NT2/D1 (cell line): ENCODE measurements around the gene GRID2.

Experiments used
- DNase-seq: peaks from one replicate; pipeline ENCODE4 v3.0.0-alpha.2; 2011; ENCODE audit warnings: low read depth, low spot score
- H3K27me3 ChIP-seq: 2 replicates; pipeline ENCODE4 v1.6.0; 2011; ENCODE audit warnings: mild to moderate bottlenecking; ENCODE audit not compliant: insufficient read length, insufficient read depth
- H3K36me3 ChIP-seq: 2 replicates; pipeline ENCODE4 v1.6.1; 2011; ENCODE audit warnings: mild to moderate bottlenecking, low read length, mixed read lengths; ENCODE audit not compliant: insufficient read depth, insufficient read length
- H3K4me1 ChIP-seq: 2 replicates; pipeline ENCODE4 v1.5.1; 2011; ENCODE audit not compliant: insufficient read depth, insufficient read length
- H3K4me3 ChIP-seq: 2 replicates; pipeline ENCODE4 v1.5.1; 2011; ENCODE audit warnings: low read depth; ENCODE audit not compliant: insufficient read length
- H3K9ac ChIP-seq: 2 replicates; pipeline ENCODE4 v1.6.0; 2011; ENCODE audit warnings: low read depth; ENCODE audit not compliant: insufficient read length
- H3K9me3 ChIP-seq: 2 replicates; pipeline ENCODE4 v1.5.1; 2011; ENCODE audit warnings: mild to moderate bottlenecking, low read length; ENCODE audit not compliant: insufficient read depth
- SUZ12 ChIP-seq: IDR thresholded peaks from 2 replicates; pipeline ENCODE4 v1.6.1; 2011; ENCODE audit not compliant: insufficient read length, insufficient read depth; ENCODE audit errors: extremely low read depth
- YY1 ChIP-seq: IDR thresholded peaks from 2 replicates; pipeline ENCODE4 v1.6.1; 2011; ENCODE audit not compliant: insufficient read length, insufficient read depth
- ZNF274 ChIP-seq: IDR thresholded peaks from 2 replicates; pipeline ENCODE4 v1.6.1; 2011; ENCODE audit warnings: mild to moderate bottlenecking, low read depth, low read length

The GRID2 gene

DNA sequence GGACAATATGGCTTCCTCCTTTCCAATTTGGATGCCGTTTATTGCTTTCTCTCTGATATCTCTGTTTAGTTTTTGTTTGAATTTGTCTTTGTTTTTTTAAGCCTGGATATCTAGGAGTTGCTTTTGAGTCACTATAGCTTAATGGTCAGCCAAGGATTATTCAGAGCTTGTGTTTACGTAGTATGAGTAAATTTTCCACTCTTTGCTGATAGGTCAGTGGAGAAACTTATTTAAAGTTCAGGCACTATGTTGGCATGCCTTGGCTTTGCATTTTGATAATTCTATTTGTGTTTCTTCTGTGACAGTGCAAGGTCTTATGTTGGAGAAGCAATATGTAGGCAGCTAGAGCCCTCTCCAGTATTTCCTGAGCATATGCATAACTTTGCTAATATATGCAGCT lies 315.2 kb downstream of the GRID2 start:
- DNase-seq: no peak
- no peak overlapping the region for H3K4me3 ChIP-seq
- H3K9me3 ChIP-seq: no peaks in the 10 kb centered on the region
- TF ChIP-seq YY1 (no peak), ZNF274 (no peak)
- no peak overlapping the region for H3K9ac ChIP-seq
- H3K4me1 ChIP-seq: no peaks in the 10 kb centered on the region
- H3K36me3 ChIP-seq: no peaks in the 10 kb centered on the region
- no peaks in the 10 kb centered on the region for H3K27me3 ChIP-seq

DNA sequence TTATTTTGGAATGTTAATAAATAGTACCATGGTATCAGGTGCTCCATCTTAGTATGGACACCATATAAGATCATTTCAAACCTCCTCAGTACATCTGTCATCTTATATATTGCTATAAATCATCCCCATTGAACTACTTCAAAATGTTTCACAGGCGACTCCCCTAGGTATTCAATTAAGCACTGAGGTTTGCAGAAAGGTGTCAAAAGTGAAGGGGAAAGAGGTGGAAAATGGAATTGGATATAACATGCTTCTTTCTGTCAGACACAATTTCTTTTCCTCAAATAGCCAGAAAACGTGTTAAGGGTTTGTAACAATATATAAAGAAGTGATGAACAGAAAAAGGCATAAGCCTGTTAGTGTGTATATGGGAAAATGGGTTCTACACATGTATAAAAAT lies 325.5 kb downstream of the GRID2 start:
- H3K4me3 ChIP-seq: no peak overlapping the region
- no peaks in the 10 kb centered on the region for H3K27me3 ChIP-seq
- no peak for DNase-seq
- no peaks in the 10 kb centered on the region for H3K9me3 ChIP-seq
- no peaks in the 10 kb centered on the region for H3K36me3 ChIP-seq
- no peak for TF ChIP-seq SUZ12
- no peak for TF ChIP-seq YY1
- TF ChIP-seq ZNF274: no peak
- no peak overlapping the region for H3K9ac ChIP-seq
- no peaks in the 10 kb centered on the region for H3K4me1 ChIP-seq

DNA sequence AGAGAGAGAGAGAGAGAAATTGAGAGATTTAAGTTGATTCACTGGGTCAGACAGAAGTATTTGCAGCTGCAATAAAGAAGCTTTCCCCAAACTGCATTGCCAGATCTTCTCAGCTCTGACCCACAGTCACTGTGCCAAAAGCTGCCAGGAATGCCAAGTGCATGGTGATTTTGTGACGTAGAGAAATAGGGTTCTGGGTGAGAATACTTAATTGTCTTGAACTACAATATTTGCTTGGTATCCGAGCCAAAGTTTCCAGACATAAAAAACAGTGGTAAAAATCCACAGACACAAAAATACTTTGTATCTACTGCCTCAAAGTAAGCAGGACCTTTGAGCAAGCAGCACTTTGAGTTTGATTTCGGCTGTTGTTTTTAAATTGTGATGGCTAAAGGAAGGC lies 331.1 kb downstream of the GRID2 start:
- no peaks in the 10 kb centered on the region for H3K9me3 ChIP-seq
- H3K4me1 ChIP-seq: no peaks in the 10 kb centered on the region
- H3K9ac ChIP-seq: no peak overlapping the region
- DNase-seq: no peak
- no peaks in the 10 kb centered on the region for H3K36me3 ChIP-seq
- H3K27me3 ChIP-seq: no peaks in the 10 kb centered on the region
- no peak for TF ChIP-seq ZNF274
- no peak for TF ChIP-seq YY1
- TF ChIP-seq SUZ12: no peak
- no peak overlapping the region for H3K4me3 ChIP-seq

DNA sequence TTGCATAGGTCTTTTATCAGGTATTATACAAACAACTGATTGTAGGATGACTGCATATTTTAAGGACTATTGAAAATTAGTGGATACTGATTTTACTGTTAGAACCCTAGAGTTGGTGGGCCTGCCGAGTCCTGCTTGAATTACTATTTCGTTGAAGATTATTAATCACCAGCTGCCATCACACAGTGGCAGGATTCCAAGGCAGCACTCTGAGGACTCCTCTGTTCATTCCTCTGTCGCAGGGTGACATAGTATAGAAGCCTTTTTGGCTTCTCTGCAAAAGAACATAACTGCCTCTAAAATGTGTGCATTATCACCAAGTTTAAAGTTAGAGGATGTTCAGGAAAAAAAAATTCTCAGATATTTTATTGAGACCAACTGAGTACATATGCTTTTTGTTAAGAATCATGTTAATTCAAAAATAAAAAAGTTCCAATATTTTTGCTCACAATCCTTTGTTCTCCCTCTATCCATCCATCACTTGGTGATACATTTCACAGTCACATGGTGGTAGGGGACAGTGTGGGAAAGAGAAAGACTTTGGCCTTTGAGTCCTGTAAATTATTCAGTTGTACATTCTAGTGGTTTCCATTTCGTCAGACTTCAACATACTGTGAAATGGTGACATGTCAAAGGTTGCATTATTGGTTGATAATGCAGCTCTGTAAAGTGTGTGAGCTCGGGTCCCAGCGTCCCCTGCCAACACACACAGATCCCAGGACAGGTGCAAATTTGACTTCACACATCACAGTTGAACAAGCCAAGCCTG lies 332.5 kb downstream of the GRID2 start:
- no peak overlapping the region for H3K4me3 ChIP-seq
- no peaks in the 10 kb centered on the region for H3K36me3 ChIP-seq
- no peak for DNase-seq
- H3K9me3 ChIP-seq: no peaks in the 10 kb centered on the region
- no peaks in the 10 kb centered on the region for H3K4me1 ChIP-seq
- no peak overlapping the region for H3K9ac ChIP-seq
- TF ChIP-seq ZNF274 (no peak), SUZ12 (no peak), YY1 (no peak)
- no peaks in the 10 kb centered on the region for H3K27me3 ChIP-seq

DNA sequence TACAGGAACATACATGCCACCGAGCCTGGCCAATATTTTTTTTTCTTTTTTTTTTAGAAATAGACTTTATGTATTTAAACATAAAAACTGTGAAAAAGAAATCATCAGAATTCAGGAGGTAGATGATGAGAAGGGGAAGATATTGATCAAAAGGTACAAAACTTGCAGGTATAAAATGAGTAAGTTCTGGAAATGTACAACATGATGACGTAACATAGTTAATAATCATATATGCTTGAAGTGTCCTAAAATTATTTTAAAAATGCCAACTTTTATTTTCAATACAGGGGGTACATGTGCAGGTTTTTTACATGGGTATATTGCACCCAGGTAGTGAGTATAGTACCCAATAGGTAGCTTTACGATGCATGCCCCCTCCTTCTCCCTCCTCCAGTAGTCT lies 337.6 kb downstream of the GRID2 start:
- no peak for DNase-seq
- Histone ChIP-seq H3K27me3 (no peaks in the 10 kb centered on the region), H3K4me1 (no peaks in the 10 kb centered on the region), H3K9me3 (no peaks in the 10 kb centered on the region), H3K9ac (no peak overlapping the region), H3K4me3 (no peak overlapping the region), H3K36me3 (no peaks in the 10 kb centered on the region)
- no peak for TF ChIP-seq YY1

DNA sequence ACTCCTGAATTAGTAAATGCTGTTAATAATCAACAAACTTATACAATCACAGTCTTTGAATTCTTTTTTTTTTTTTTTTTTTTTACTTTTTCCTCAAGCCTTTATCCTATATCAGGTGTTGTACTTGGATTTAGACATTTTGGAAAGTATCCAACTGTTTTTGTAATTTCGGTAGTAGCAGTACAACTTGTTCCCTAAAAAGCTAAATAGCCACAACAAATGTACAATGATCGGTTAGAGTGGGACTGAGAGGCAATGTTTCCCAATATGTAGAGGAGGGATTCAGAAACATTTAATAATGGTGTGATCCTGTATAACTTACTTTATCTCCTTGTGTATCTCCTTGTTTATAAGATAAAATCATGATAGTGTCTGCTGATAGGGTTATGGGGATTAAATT lies 343.1 kb downstream of the GRID2 start:
- Histone ChIP-seq H3K4me3 (no peak overlapping the region), H3K27me3 (no peaks in the 10 kb centered on the region), H3K9ac (no peak overlapping the region), H3K4me1 (no peaks in the 10 kb centered on the region), H3K9me3 (no peaks in the 10 kb centered on the region), H3K36me3 (no peaks in the 10 kb centered on the region)
- TF ChIP-seq ZNF274: no peak
- no peak for TF ChIP-seq YY1
- TF ChIP-seq SUZ12: no peak
- DNase-seq: no peak

DNA sequence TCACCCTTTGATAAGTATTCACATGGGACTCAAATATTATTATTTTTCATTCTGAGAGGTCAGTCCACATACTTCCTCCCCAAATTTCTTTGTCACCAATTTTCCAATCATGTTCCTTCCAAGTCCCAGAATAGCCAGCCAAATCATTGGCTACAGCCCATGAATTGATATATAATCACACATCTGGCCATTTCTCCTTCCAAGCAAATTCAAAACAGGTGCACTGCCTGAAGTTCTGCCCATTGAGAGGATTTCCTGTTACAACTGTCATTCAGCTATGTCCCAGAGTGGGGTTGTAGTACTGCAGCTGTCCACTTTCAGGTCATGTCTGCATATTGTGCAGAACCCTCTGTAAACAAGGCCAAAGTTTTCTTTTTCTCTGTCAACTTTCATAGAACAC lies 347.8 kb downstream of the GRID2 start:
- DNase-seq: no peak
- Histone ChIP-seq H3K9ac (no peak overlapping the region), H3K4me3 (no peak overlapping the region), H3K36me3 (no peaks in the 10 kb centered on the region), H3K9me3 (no peaks in the 10 kb centered on the region), H3K27me3 (no peaks in the 10 kb centered on the region), H3K4me1 (no peaks in the 10 kb centered on the region)
- TF ChIP-seq ZNF274: no peak
- TF ChIP-seq YY1: no peak
- no peak for TF ChIP-seq SUZ12

DNA sequence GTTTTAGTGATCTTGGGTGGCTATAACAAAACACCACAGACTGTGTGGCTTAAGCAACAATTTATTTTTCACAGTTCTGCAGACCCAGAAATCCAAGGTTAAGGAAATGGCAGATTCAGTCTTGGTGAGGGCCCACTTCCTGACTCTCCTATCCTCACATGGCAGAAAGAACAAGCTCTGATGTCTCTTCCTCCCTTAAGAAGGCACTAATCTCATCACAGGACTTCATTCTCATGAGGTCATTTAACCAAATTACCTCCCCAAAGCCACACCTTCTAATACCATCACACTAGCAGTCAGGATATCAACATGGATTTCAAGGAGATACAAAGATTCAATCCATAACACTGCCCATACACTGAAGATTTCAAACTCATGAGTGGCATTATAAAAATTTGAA lies 350.3 kb downstream of the GRID2 start:
- H3K4me3 ChIP-seq: no peak overlapping the region
- TF ChIP-seq YY1 (no peak), ZNF274 (no peak), SUZ12 (no peak)
- no peak overlapping the region for H3K9ac ChIP-seq
- H3K4me1 ChIP-seq: no peaks in the 10 kb centered on the region
- DNase-seq: no peak
- no peaks in the 10 kb centered on the region for H3K27me3 ChIP-seq
- no peaks in the 10 kb centered on the region for H3K36me3 ChIP-seq
- H3K9me3 ChIP-seq: no peaks in the 10 kb centered on the region
